Fibroblast of lung (primary cell): ENCODE measurements around the gene ZNF609. TPM values are rescaled to one million over a fixed set of nuclear protein-coding genes. Genes with fewer than 3 reads are reported as not detected.

Experiments
- DNase-seq, 2 donors: peaks; one replicate each; pipeline versions ENCODE4 v3.0.0 to v3.0.0-alpha.2; 2010; ENCODE audit warnings: low read depth in 2 of 2
- H2AFZ ChIP-seq: 2 replicates; pipeline ENCODE4 v1.5.1; 2012; ENCODE audit warnings: low read length, control low read depth, inconsistent platforms
- H3K27ac ChIP-seq: 2 replicates; pipeline ENCODE4 v1.5.1; 2011; ENCODE audit warnings: low read length, control low read depth; ENCODE audit not compliant: insufficient read depth
- H3K27me3 ChIP-seq: 2 replicates; pipeline ENCODE4 v1.5.1; 2011; ENCODE audit warnings: mild to moderate bottlenecking, low read length; ENCODE audit not compliant: control insufficient read depth, insufficient read depth
- H3K36me3 ChIP-seq: 2 replicates; pipeline ENCODE4 v1.5.1; 2011; ENCODE audit warnings: low read length; ENCODE audit not compliant: control insufficient read depth, insufficient read depth
- H3K4me1 ChIP-seq: 2 replicates; pipeline ENCODE4 v1.5.1; 2011; ENCODE audit warnings: low read length; ENCODE audit not compliant: control insufficient read depth, insufficient read depth; ENCODE audit errors: extremely low read depth
- H3K4me2 ChIP-seq: 2 replicates; pipeline ENCODE4 v1.5.1; 2011; ENCODE audit warnings: low read length, control low read depth; ENCODE audit not compliant: insufficient read depth; ENCODE audit errors: extremely low read depth
- H3K4me3 ChIP-seq, 4 experiments: fragments of 200-600 bp in 1 of 4; sonication (generic) in 1 of 4; replicated peaks in 1 of 4; 2 replicates each; pipeline ENCODE4 v1.5.1; 2011 to 2016; ENCODE audit warnings: low read length in 4 of 4, low read depth in 3 of 4, mild to moderate bottlenecking in 3 of 4, control low read depth in 2 of 4, inconsistent platforms in 1 of 4, mixed read lengths in 1 of 4; ENCODE audit not compliant: insufficient read depth in 1 of 4; ENCODE audit errors: control extremely low read depth in 1 of 4
- H3K79me2 ChIP-seq: 2 replicates; pipeline ENCODE4 v1.5.1; 2012; ENCODE audit warnings: mild to moderate bottlenecking, low read length, inconsistent platforms; ENCODE audit not compliant: control insufficient read depth, insufficient read depth
- H3K9ac ChIP-seq: 2 replicates; pipeline ENCODE4 v1.5.1; 2011; ENCODE audit warnings: mild to moderate bottlenecking, low read length, control low read depth; ENCODE audit not compliant: insufficient read depth
- H3K9me3 ChIP-seq: 2 replicates; pipeline ENCODE4 v1.5.1; 2012; ENCODE audit warnings: low read depth, low read length; ENCODE audit not compliant: control insufficient read depth, insufficient read depth
- H4K20me1 ChIP-seq: 2 replicates; pipeline ENCODE4 v1.5.1; 2011; ENCODE audit warnings: low read length; ENCODE audit not compliant: control insufficient read depth, insufficient read depth; ENCODE audit errors: extremely low read depth
- CTCF ChIP-seq, 2 donors: IDR thresholded peaks in 1 of 2; conservative IDR thresholded peaks in 1 of 2; 1 replicate in 1 of 2; 2 replicates in 1 of 2; pipeline ENCODE4 v1.5.1; 2011 to 2012; ENCODE audit warnings: low read length in 2 of 2, control low read depth in 1 of 2, inconsistent platforms in 1 of 2, low read depth in 1 of 2, mild to moderate bottlenecking in 1 of 2
- EZH2 ChIP-seq: IDR thresholded peaks from 2 replicates; pipeline ENCODE4 v1.5.1; 2012; ENCODE audit warnings: low read length, control low read depth, mild to moderate bottlenecking; ENCODE audit errors: missing control alignments
- polyA plus RNA-seq, 2 donors: library from polyadenylated mRNA; depleted of rRNA in 1 of 2; stranded (reverse) in 1 of 2; unstranded in 1 of 2; fragments of >200 nt; gene quantifications; 2 replicates each; pipeline ENCODE4 v1.2.1, GENCODE V29; 2011 to 2012; ENCODE audit warnings: missing spikeins in 1 of 2
- total RNA-seq: library from RNA; depleted of rRNA; stranded (reverse); fragments of >200 nt; gene quantifications from 2 replicates; pipeline ENCODE4 v1.2.1, GENCODE V29; 2014

Gene ZNF609
- total and polyA plus RNA-seq, 2 donors (not counting 1 experiment from before 2014, with no cell fraction given): 10.8 to 14.7 TPM

DNA sequence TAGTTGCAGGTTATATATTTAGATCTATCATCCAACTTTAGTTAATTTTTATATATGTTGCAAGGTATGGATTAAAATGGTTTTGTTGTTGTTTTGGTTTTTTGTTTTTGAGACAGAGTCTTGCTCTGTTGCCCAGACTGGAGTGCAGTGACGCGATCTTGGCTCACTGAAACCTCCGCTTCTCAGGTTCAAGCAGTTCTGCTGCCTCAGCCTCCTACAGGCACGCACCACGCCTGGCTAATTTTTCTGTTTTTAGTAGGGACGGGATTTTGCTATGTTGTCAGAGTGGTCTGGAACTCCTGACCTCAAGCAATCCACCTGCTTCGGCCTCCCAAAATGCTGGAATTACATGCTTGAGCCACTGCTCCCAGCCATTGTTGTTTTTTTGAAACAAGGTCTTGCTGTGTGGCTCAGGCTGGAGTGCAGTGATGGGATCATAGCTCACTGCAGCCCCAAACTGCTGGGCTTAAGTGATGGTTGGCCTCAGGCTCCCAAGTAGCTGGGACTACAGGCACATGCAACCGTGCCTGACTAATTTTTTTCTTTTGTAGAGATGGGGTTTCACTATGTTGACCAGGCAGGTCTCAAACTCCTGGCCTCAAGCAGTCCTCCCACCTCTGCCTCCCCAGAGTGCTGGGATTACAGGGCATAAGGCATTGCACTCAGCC lies 92.0 kb downstream of the ZNF609 start:
- Histone ChIP-seq H3K4me1 (no peaks in the 10 kb centered on the region), H3K9me3 (no peaks in the 10 kb centered on the region), H3K36me3 (no peaks in the 10 kb centered on the region), H2AFZ (no peak overlapping the region), H4K20me1 (no peaks in the 10 kb centered on the region), H3K79me2 (peaks cover 10% of the 10 kb centered on the region), H3K27me3 (no peaks in the 10 kb centered on the region), H3K27ac (no peak overlapping the region), H3K9ac (no peak overlapping the region), H3K4me2 (no peak overlapping the region), H3K4me3 (no peak overlapping the region)
- no peak for TF ChIP-seq EZH2
- no peak for TF ChIP-seq CTCF (conservative IDR thresholded peaks at IDR 0.05 in 1 of 2, IDR thresholded peaks at IDR 0.05 in 1 of 2; ENCODE audit: low read depth in 1 of 2, low read length in 2 of 2)
- no peak for DNase-seq

DNA sequence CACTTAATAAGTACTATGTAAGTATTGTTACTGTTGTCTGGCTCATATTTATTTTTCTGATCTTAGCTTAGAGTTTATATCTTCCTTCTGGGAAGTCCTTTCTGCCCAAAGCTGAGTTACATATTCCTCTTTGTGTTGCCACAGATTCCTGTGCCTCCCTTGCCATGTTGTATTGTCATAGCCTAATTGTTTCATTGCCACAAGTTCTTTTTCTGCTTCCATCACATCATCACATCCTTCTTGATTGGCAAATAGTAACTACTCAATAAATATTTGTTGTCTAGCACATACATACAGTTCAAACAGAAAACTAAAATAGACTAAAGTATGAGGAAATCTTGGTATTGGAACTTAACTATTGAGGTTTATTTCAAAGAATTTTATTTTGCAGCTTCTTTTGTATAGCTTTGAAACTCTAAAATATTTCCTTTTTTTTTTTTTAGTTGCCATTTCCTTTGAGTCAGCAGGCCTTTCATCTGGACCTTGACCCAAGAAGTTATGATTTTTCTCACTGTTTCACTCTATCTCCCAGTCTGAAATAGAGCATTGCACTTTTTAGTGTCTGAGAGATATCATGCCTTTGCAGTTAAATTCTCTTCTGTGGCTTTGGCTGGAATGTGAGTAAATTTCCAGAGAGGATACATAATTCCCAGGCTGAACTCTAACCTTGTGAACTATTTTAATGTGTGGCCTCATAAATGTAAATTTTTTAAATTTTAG lies 98.2 kb downstream of the ZNF609 start:
- no peaks in the 10 kb centered on the region for H3K27me3 ChIP-seq
- H3K4me3 ChIP-seq: no peak overlapping the region
- H3K27ac ChIP-seq: no peak overlapping the region
- H3K4me1 ChIP-seq: no peaks in the 10 kb centered on the region
- no peaks in the 10 kb centered on the region for H3K9me3 ChIP-seq
- H3K36me3 ChIP-seq: no peaks in the 10 kb centered on the region
- no peaks in the 10 kb centered on the region for H4K20me1 ChIP-seq
- no peak overlapping the region for H3K9ac ChIP-seq
- peaks cover 8% of the 10 kb centered on the region for H3K79me2 ChIP-seq
- no peak overlapping the region for H2AFZ ChIP-seq
- peak in 1 of 2 donors; percentile 50 for DNase-seq
- TF ChIP-seq CTCF (conservative IDR thresholded peaks at IDR 0.05 in 1 of 2, IDR thresholded peaks at IDR 0.05 in 1 of 2; ENCODE audit: low read depth in 1 of 2, low read length in 2 of 2) (no peak), EZH2 (no peak)
- no peak overlapping the region for H3K4me2 ChIP-seq

GRCh38 chr15:64559243-64559642 lies 98.9 kb downstream of the ZNF609 start:
- H3K9ac ChIP-seq: no peak overlapping the region
- no peak for DNase-seq
- no peaks in the 10 kb centered on the region for H3K27me3 ChIP-seq
- H3K27ac ChIP-seq: no peak overlapping the region
- H3K79me2 ChIP-seq: peaks cover 10% of the 10 kb centered on the region
- no peak for TF ChIP-seq EZH2
- no peak for TF ChIP-seq CTCF (conservative IDR thresholded peaks at IDR 0.05 in 1 of 2, IDR thresholded peaks at IDR 0.05 in 1 of 2; ENCODE audit: low read depth in 1 of 2, low read length in 2 of 2)
- no peak overlapping the region for H3K4me2 ChIP-seq
- no peaks in the 10 kb centered on the region for H3K4me1 ChIP-seq
- H3K9me3 ChIP-seq: no peaks in the 10 kb centered on the region
- H4K20me1 ChIP-seq: no peaks in the 10 kb centered on the region
- H3K36me3 ChIP-seq: no peaks in the 10 kb centered on the region
- H2AFZ ChIP-seq: no peak overlapping the region
- no peak overlapping the region for H3K4me3 ChIP-seq
